Neural crest cell (in vitro differentiated cells): ENCODE data around the gene SEPTIN5. TPM values are rescaled to one million over a fixed set of nuclear protein-coding genes. Genes with fewer than 3 reads are reported as not detected.
A peak's percentile ranks its signal among the peaks of the same experiment; 100 is the strongest.

Source experiments
- DNase-seq: peaks from one replicate; pipeline ENCODE4 v3.0.0; 2021; ENCODE audit warnings: low read depth, mixed read lengths, low spot score
- H3K27ac Mint-ChIP-seq: one replicate; pipeline ENCODE4 v1.8.0; 2021; ENCODE audit warnings: mild to moderate bottlenecking, mixed read lengths; ENCODE audit not compliant: unreplicated experiment
- H3K27me3 Mint-ChIP-seq: 2 replicates; pipeline ENCODE4 v1.8.0; 2021; ENCODE audit warnings: low read depth, mild to moderate bottlenecking, mixed read lengths
- H3K36me3 Mint-ChIP-seq: 2 replicates; pipeline ENCODE4 v1.8.0; 2021; ENCODE audit warnings: low read depth, mild to moderate bottlenecking, mixed read lengths
- H3K4me1 Mint-ChIP-seq: 2 replicates; pipeline ENCODE4 v1.8.0; 2021; ENCODE audit warnings: mixed read lengths
- H3K4me3 Mint-ChIP-seq: one replicate; pipeline ENCODE4 v1.8.0; 2021; ENCODE audit warnings: mild to moderate bottlenecking, mixed read lengths
- H3K9me3 Mint-ChIP-seq: 2 replicates; pipeline ENCODE4 v1.8.0; 2021; ENCODE audit warnings: mixed read lengths
- CTCF ChIP-seq: fragments of 200-600 bp; sonication (generic); conservative IDR thresholded peaks from 2 replicates; pipeline ENCODE4 v1.5.0; 2021; ENCODE audit warnings: antibody characterized with exemption, mild to moderate bottlenecking
- total RNA-seq: library from RNA; stranded (reverse); gene quantifications from 2 replicates; pipeline ENCODE4 v1.2.1, GENCODE V29; 2021

Gene SEPTIN5
- total RNA-seq, 1 donor from 2014 or later, result 30.2 TPM

- Mint-ChIP-seq H3K27me3 (peaks cover 82% of the 10 kb centered on the region), H3K4me1 (peaks cover 15% of the 10 kb centered on the region), H3K27ac (no peak overlapping the region), H3K4me3 (peak overlapping the region; percentile 42), H3K36me3 (no peaks in the 10 kb centered on the region), H3K9me3 (no peaks in the 10 kb centered on the region)
- DNase-seq, result no peak
- no peak for TF ChIP-seq CTCF
These were observed 48.5 kb downstream of the SEPTIN5 start for GRCh38 chr22:19762568-19763457.

GRCh38 chr22:19763458-19764298 lies 49.4 kb downstream of the SEPTIN5 start:
- Mint-ChIP-seq H3K27me3 (peaks cover 83% of the 10 kb centered on the region), H3K9me3 (no peaks in the 10 kb centered on the region), H3K27ac (no peak overlapping the region), H3K4me1 (peaks cover 15% of the 10 kb centered on the region), H3K4me3 (no peak overlapping the region), H3K36me3 (no peaks in the 10 kb centered on the region)
- DNase-seq, result no peak
- no peak for TF ChIP-seq CTCF

GRCh38 chr22:19764299-19764593 lies 49.9 kb downstream of the SEPTIN5 start:
- H3K9me3 Mint-ChIP-seq, result no peaks in the 10 kb centered on the region
- peaks cover 84% of the 10 kb centered on the region for H3K27me3 Mint-ChIP-seq
- no peak for DNase-seq
- H3K4me1 Mint-ChIP-seq, result peaks cover 15% of the 10 kb centered on the region
- no peak overlapping the region for H3K27ac Mint-ChIP-seq
- no peak for TF ChIP-seq CTCF
- peak overlapping the region; percentile 38 for H3K4me3 Mint-ChIP-seq
- no peaks in the 10 kb centered on the region for H3K36me3 Mint-ChIP-seq

GRCh38 chr22:19764636-19765476 lies 50.6 kb downstream of the SEPTIN5 start:
- DNase-seq, result no peak
- Mint-ChIP-seq H3K27me3 (peaks cover 84% of the 10 kb centered on the region), H3K27ac (no peak overlapping the region), H3K4me1 (peaks cover 10% of the 10 kb centered on the region), H3K4me3 (peak overlapping the region; percentile 38), H3K36me3 (no peaks in the 10 kb centered on the region), H3K9me3 (no peaks in the 10 kb centered on the region)
- TF ChIP-seq CTCF, result no peak
